Stimulated activated naive CD4-positive, alpha-beta T cell treated with Interleukin-2 at 50 U/mL for 16 hours (primary cell): Measurements from ENCODE around the gene SCAANT1.

ENCODE experiments used
- DNase-seq: peaks from one replicate; lab custom pipeline; 2025; lab: John Stamatoyannopoulos, UW

SCAANT1 gene

GRCh38 chr3:63863150-63864007, 48.8 kb downstream of the SCAANT1 start, which contains the start of the genes ATXN7 and THOC7:
Gene ATXN7, plus strand, starts transcription at chr3:63863867. Its CDS starts 48,732 bp downstream, at chr3:63912599.
Gene THOC7, minus strand, starts transcription at chr3:63863805. Its CDS starts 15 bp downstream, at chr3:63863790.
- peak; percentile 65 for DNase-seq

GRCh38 chr3:63862804-63863149, 49.4 kb downstream of the SCAANT1 start:
- DNase-seq, result no peak
